ENCODE data around the gene SDHA.
"Not testable (repeated sequence)": the region's sequence is repeated elsewhere in the genome, so short reads cannot be mapped to it uniquely, and the experiment has no call there.

Gene SDHA

GRCh38 chr5:198516-199196 lies 19.5 kb upstream of the SDHA start:
- DNase-seq, result no peak

DNA sequence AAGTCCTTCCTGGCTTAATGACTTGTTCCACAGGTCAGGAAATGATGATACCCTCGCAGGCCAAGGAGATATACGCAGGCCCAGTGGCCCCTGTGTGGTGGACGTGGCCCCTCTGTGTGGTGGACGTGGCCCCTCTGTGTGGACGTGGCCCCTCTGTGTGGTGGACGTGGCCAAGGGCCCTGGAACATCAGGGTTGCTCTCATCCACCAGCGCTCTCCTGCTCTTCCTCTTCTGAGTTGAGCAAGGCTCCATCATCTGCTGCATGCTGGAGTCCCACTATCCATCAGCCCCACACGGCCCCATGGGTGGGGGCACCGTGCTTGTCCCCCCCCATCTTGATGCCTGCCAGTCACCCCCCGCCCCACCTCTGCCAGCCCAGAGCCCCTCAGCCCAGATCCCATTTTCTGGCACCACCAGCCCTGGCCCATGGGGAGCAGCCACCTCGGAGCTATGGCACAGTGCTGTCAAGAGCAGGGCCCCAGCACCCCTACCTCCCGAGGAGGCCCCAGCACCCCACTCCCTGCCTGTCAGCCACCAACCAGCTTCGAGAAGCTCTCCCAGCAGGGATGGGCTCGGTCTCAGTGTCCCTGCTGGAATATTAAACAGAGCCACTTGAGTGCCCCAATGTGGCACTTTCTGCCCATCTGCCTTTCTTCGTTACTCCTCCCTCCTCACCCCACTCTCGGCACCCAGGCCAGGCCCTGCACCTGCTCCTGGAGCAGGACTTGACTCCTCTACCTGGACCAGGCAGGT lies 18.7 kb upstream of the SDHA start:
- no peak for DNase-seq

DNA sequence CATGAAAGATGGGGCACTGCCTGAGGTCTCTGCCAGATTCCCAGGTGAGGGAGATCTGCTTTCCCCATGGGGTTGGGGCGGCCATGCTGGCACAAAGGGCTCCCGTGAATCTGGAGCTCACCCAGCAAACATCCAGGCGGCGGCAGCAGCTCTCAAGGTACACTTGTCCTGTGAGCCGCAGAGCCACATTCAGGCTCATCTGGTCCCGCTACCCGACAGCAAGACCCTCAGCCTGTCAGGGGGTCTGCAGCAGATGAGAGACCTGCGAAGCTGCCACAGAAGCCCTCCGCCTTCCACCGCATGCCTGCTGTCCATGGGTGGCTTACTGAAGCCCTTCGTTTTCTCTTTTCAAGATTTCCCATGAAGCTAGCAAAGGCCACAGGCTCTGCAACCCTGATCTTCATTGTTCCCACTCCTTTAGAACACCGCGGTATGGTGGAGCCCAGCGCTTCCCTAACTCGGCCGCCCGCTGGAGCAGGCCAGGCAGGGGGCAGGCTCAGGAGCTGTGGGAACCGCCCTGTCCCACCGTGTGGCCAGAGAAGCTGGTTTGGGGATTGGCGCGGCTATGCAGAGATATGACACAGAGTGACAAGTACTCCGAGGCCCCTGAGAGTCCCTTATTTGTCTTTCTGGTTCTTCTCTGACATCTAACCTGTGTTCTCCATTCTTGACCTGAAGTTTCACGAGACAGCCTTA lies 18.0 kb upstream of the SDHA start:
- DNase-seq, result no peak

- no peak for DNase-seq
Observed at GRCh38 chr5:200985-201384, 17.1 kb upstream of the SDHA start.

DNA sequence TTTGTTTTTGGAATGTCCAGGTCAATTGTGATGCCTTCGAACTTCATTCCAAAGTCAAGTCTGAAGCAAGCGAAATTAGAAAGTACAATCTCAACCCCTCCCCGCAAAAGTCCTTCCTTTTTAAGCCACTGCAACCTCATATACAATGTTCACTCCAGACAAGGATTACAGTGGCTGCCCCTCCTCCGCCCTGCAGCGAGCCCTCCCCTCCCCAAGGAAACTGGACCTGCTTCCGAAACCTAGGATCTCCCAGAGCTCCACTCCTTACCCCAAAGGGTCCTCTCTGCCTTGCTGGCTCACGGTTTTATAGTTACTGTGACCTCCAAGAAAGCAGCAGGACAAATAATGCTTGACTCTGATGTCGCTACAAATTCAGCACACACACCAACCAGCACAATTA lies 16.4 kb upstream of the SDHA start:
- no peak for DNase-seq

DNA sequence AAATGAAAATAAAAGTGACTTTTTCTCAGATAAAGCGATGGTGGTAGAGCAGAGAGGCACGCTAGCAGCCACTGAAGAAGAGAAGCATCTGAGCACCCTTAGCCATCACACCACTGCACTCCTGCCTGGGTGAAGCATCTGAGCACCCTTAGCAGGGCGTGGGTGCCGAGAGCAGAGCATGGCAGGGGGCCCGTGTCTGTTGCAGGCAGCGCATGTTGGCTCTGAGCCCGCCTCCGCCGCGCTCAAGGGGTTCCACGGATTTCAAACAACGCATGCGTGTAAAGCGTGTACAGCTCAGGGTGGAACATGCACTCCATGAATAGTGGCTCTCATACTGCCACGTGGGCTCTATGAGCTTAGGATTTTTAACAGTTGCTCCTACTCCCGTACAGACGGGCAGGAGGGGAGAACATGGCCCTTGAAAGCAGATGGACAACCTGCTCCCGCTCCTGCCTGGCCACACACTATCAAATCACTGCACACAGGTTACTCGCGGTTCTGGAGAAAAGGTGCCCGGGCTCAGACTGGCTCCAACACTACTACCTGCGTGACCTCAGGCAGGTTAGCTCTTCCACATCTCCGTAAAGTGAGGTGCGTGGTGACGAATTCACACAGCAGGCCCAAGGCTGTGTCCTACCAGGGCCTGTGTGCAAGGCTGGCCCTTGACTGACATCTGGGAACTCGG lies 14.7 kb upstream of the SDHA start:
- no peak for DNase-seq

DNA sequence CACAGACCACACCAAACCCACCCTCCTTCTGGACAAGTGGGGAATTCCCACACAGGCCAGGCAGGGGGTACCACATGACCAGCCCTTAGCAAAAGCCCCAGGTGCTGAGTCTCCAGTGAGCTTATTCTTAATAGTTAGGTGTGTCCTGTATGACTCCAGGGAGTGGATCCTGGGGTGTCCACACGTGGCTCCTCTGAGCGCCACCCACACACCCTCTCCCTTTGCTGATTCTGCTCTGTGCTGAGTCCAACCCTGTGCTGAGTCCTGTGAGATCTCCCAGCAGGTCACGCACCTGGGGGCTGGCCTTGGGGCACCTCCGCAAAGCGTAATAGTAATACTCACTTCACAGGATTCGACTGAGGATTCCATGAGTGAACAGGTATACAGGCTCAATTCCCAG lies 14.1 kb upstream of the SDHA start:
- no peak for DNase-seq

DNA sequence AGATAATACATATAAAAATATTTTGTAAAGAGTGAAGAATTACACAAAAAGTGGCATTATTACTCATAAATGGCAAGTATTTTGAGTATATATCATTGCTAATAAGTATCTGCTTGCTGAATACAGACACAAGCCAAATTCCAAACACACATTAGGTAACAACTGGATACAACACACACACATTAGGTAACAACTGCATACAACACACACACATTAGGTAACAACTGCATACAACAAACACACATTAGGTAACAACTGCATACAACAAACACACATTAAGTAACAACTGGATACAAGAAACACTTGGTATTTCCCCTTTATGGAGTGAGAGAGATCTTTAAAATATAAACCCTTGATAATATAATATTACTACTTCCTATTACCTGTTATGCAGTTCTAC lies 13.7 kb upstream of the SDHA start:
- DNase-seq, result no peak

DNA sequence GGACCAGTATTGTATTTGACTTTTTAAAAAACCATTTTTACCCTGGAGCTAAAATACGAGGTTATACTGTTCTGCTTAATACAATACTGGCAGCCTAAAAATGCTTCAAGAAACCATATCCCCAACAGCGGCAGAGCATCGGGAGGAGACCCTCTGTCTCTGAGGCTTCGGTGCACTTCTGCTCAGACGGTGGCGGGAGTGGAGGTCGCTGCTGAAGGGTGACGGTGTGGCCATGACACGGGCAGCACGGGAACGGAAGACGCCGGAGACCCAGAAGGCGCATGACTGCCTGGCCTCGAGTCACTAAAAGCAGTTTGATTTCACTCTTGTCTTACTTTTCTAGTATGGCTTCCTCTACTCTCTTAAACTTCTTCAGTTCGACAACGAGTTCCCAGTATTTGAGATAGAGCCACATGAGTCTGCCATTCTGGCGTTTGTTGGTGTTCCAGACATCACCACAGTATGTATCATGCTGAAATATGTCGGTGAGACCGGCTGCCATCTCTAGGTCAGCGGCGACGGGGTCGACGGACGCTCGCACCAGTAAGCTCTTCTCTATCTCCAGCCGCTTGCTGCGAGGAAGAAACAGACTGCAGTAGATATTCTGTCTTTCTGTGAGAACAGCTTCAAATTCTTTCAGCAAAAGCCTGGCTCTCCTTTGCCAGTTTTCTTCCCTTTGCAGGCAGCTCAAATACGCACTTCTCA lies 13.0 kb upstream of the SDHA start:
- no peak for DNase-seq

GRCh38 chr5:206406-206805 lies 11.7 kb upstream of the SDHA start:
- DNase-seq, result no peak

- DNase-seq, result no peak
Observed at GRCh38 chr5:206927-207536, 11.1 kb upstream of the SDHA start.

GRCh38 chr5:207599-207998 lies 10.5 kb upstream of the SDHA start:
- no peak for DNase-seq

DNA sequence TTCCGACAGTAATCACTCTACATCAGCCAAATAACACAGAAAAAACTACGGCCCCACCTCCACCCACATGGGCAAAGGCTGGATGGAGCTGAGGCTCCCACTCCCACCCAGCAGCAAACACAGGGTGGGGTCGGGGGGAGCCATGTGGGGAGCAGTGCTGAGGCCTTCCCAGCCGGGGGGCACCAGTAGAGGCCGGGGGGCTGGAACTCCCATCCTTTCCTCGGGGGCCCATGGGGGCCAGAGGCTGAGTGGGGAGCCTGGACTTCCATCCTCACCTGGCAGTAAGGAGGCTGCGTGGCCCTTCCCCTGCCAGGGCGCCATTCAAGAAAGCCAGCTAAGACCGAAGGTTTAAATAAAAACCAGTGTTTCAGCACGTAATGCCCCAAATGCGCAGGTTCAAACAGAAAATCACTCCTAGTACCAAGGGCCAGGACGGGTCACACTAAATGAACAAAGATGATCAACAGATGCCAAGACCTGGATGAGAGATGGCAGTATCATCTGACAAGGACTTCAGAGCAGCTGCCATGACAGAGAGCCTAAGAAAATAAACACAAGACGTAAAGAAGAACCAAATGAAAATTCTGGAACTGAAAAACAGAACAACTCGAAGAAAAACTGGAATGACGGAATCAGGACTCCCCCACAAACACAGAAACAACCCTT lies 9.5 kb upstream of the SDHA start:
- DNase-seq, result no peak

GRCh38 chr5:213803-214395 lies 4.2 kb upstream of the SDHA start:
- no peak for DNase-seq

DNA sequence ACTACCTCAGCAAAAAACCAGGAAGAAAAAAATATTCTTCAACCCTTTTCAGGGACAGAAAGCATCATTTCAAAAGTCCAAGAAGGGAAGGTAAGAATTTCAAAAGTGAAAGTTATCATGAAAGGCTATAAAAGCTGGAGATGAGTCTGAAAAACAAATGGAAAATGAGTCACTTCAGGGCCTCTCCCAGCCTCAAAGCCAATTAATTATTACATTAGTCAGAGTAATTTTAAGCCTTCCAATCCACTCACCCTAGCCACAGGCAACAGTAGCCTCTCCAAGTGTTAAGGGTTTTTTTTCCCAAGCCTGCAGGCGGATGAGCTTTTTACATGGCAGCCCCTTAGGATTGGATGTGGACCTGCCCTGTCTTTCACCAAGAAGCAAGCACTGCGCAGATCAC lies 2.9 kb upstream of the SDHA start:
- DNase-seq, result not testable (repeated sequence)

DNA sequence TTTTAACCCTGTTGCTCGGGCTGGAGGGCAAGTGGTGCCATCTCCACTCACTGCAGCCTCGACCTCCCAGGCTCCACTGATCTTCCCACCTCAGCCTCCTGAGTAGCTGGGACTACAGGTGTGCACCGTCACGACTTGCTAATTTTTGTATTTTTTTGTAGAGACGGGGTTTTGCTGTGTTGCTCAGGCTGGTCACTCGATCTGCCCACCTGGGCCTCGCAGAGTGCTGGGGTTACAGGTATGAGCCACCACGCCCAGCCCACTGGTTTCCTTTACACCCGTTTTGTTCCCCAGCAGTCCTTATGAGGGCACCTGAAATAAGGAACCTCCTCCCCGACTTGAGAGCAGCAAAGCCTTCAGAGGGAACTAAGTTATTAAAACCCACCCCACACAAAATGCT lies 2.0 kb upstream of the SDHA start:
- DNase-seq, result not testable (repeated sequence)

DNA sequence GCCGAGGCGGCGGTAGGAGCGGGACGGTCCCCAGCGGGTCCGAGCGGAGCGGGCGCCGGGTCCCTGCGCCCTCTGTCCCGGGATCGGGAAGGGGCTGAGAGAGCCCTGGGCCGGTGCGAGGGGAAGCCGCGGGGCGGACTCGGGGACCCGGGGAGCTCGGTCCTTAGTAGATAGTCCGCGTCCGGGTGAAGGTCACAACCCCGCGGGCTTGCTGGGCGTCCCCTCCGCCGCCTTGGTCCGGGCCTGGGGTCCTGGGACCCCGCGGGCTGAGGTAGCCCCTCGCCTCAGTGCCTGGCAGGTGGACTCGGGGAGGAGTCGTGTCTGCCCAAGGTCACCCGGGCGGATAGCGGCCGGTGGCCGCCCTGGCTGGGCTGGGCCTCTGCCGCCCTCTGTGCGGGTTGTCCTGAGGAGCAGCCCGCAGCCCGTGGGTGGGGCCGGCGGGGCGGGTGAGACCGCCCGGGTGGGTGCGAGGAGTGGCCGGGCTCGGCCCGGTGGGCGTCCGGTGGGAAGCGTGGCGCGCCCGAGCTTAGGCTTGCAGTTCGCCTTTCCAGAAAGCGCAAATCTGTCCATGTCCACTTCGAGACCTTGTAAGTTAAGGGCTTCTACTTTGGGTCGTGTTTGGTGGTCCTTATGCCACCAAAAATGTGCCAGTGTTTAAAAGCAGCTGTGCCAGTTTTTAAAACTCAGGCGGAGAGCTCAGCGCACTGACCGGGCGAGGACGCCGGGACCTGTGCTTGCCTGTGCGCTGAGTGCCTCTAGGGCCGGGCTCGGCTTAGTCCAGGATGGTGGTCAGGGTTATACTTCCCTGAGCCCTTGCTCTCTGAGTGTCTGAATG lies 554 bp downstream of the SDHA start:
- DNase-seq, result no peak

DNA sequence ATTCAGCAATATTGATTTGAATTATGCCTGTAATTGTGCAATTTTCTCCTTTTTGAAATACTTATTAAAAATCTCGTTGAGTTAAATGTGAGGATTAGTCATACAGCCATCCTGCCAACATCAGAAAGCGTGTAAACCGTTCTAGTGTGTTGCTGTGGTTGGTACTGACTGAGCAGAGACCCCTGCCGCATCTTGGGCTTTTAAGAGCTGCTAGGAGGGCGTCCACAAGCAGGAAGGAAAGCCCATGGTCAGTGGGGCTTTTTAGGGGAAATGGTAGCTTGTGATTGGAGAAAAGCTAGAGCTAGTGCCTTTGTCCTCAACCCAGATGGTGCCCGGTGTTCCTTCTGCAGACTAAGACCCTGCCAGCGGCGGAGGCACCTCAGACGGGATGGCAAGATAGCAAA lies 1.3 kb downstream of the SDHA start:
- no peak for DNase-seq

GRCh38 chr5:219991-220390 lies 1.9 kb downstream of the SDHA start:
- no peak for DNase-seq

- not testable (repeated sequence) for DNase-seq
Observed at GRCh38 chr5:222951-223715, 5.0 kb downstream of the SDHA start.

Data from DMS153 (cell line).